K562 (cell line): ENCODE measurements around the gene MCAT. TPM values are rescaled to one million over a fixed set of nuclear protein-coding genes. Genes with fewer than 3 reads are reported as not detected.

Experiments used
- ATAC-seq: fragments of 200-7000 bp; cut with Tn5 transposase; 3 replicates; pipeline ENCODE4 v1.9.1; 2020; ENCODE audit warnings: moderate library complexity
- BruUV-seq: library from RNA; stranded (reverse); fragments of 400-500 nt; replicated peaks from 2 replicates; lab custom pipeline; 2021; lab: Mats Ljungman, UMichigan
- CTCF ChIA-PET: fragments of 300-600 bp; formaldehyde crosslinking; extraction: SDS; loops from one replicate; lab custom pipeline; 2021; ENCODE audit warnings: low intra/inter-chr PET ratio; lab: Yijun Ruan, JAX
- POLR2A ChIA-PET: fragments of 300-600, 350-650 bp; sonication (Branson Sonifier 250); formaldehyde crosslinking; extraction: SDS; loops from one replicate; lab custom pipeline; 2021; ENCODE audit warnings: antibody characterized with exemption, inconsistent platforms; lab: Yijun Ruan, JAX
- DNase-seq, 4 experiments: peaks; one replicate each; pipeline versions ENCODE4 v3.0.0 to v3.0.0-alpha.2; 2011 to 2018; ENCODE audit warnings: low spot score in 3 of 4, mixed read lengths in 3 of 4; ENCODE audit errors: extremely low read depth in 1 of 4
- FAIRE-seq: peaks from 2 replicates; lab custom pipeline; 2011; peaks lifted over from hg19 to GRCh38; lab: Jason Lieb, UNC
- H2AFZ ChIP-seq: 2 replicates; pipeline ENCODE4 v1.6.0; 2011; ENCODE audit warnings: low read depth, low read length, control low read depth, inconsistent platforms
- H3K27ac ChIP-seq: fragments of 200-600 bp; 3 replicates; pipeline ENCODE4 v1.8.0; 2011; ENCODE audit warnings: low read depth, mild to moderate bottlenecking, control low read depth, inconsistent platforms, low read length, moderate library complexity, mixed read lengths; ENCODE audit errors: extremely low read depth
- H3K27me3 ChIP-seq, 2 experiments: fragments of 300-600 bp in 1 of 2; 2 replicates in 1 of 2; 3 replicates in 1 of 2; pipeline versions ENCODE4 v1.6.0 to v1.8.0; 2011; ENCODE audit warnings: inconsistent platforms in 2 of 2, low read length in 2 of 2, mild to moderate bottlenecking in 1 of 2, mixed read lengths in 1 of 2, moderate library complexity in 1 of 2; ENCODE audit not compliant: control insufficient read depth in 2 of 2, insufficient read depth in 2 of 2
- H3K36me3 ChIP-seq: fragments of 300-600 bp; 3 replicates; pipeline ENCODE4 v1.8.0; 2011; ENCODE audit warnings: mild to moderate bottlenecking, low read length, inconsistent platforms; ENCODE audit not compliant: control insufficient read depth, insufficient read depth
- H3K4me1 ChIP-seq, 2 experiments: fragments of 200-600 bp in 1 of 2; replicated peaks in 1 of 2; 2 replicates in 1 of 2; 3 replicates in 1 of 2; pipeline versions ENCODE4 v1.5.1 to v1.8.0; 2011; ENCODE audit warnings: inconsistent platforms in 2 of 2, low read length in 2 of 2, mild to moderate bottlenecking in 1 of 2, mixed read lengths in 1 of 2, moderate library complexity in 1 of 2; ENCODE audit not compliant: control insufficient read depth in 2 of 2, insufficient read depth in 2 of 2
- H3K4me2 ChIP-seq: 2 replicates; pipeline ENCODE4 v1.6.1; 2011; ENCODE audit warnings: low read length, control low read depth, inconsistent platforms, mixed read lengths; ENCODE audit not compliant: insufficient read depth
- H3K4me3 ChIP-seq: fragments of 200-600 bp; sonication (generic), shearing (Covaris generic); 2 replicates; pipeline ENCODE4 v1.5.1; 2016; ENCODE audit warnings: control low read depth, inconsistent platforms
- H3K79me2 ChIP-seq: fragments of 200-600 bp; 3 replicates; pipeline ENCODE4 v1.8.0; 2011; ENCODE audit warnings: low read length, inconsistent platforms; ENCODE audit not compliant: control insufficient read depth, insufficient read depth
- H3K9ac ChIP-seq, 2 experiments: 2 replicates each; pipeline versions ENCODE4 v1.6.0 to v1.6.1; 2011; ENCODE audit warnings: low read depth in 2 of 2, low read length in 2 of 2, control low read depth in 1 of 2, inconsistent platforms in 1 of 2, mild to moderate bottlenecking in 1 of 2, mixed read lengths in 1 of 2; ENCODE audit not compliant: insufficient read depth in 1 of 2
- H3K9me1 ChIP-seq: one replicate; pipeline ENCODE4 v1.6.0; 2011; ENCODE audit warnings: inconsistent platforms, mild to moderate bottlenecking, low read length, moderate library complexity; ENCODE audit not compliant: control insufficient read depth, insufficient read depth
- H3K9me3 ChIP-seq: replicated peaks from 2 replicates; pipeline ENCODE4 v1.5.1; 2011; ENCODE audit warnings: low read depth, low read length, inconsistent platforms; ENCODE audit not compliant: control insufficient read depth, insufficient read depth
- H4K20me1 ChIP-seq: replicated peaks from 2 replicates; pipeline ENCODE4 v1.6.1; 2011; ENCODE audit warnings: low read length, inconsistent platforms, mixed read lengths; ENCODE audit not compliant: control insufficient read depth, insufficient read depth
- CEBPG ChIP-seq, 3 experiments: fragments of 200-800 bp in 1 of 3; sonication (Bioruptor generic) in 1 of 3; sonication (generic) in 1 of 3; formaldehyde crosslinking in 1 of 3; IDR thresholded peaks in 2 of 3; conservative IDR thresholded peaks in 1 of 3; 2 replicates each; pipeline versions ENCODE4 v1.6.1 to v1.8.0; 2016 to 2022; ENCODE audit warnings: missing compliant biosample characterization in 2 of 3, missing genetic modification characterization in 2 of 3, mild to moderate bottlenecking in 1 of 3, missing genetic modification reagents in 1 of 3
- CSDE1 ChIP-seq, 2 experiments: fragments of 450-650 bp; IDR thresholded peaks; 2 replicates each; pipeline ENCODE4 v1.6.1; 2016; ENCODE audit warnings: mild to moderate bottlenecking in 1 of 2
- ESRRB ChIP-seq: fragments of 250-450 bp; sonication (Bioruptor Pico); IDR thresholded peaks from 2 replicates; pipeline ENCODE4 v1.5.0; 2020; ENCODE audit warnings: mild to moderate bottlenecking, moderate library complexity, borderline replicate concordance
- EZH2 ChIP-seq: IDR thresholded peaks from 2 replicates; pipeline ENCODE4 v1.6.1; 2012; ENCODE audit warnings: low read depth, mild to moderate bottlenecking, inconsistent platforms, low read length, borderline replicate concordance
- HDAC2 ChIP-seq: fragments of 450-650 bp; IDR thresholded peaks from 2 replicates; pipeline ENCODE4 v1.6.1; 2016; ENCODE audit warnings: mild to moderate bottlenecking
- RBM14 ChIP-seq: fragments of 200-400 bp; formaldehyde crosslinking; IDR thresholded peaks from 2 replicates; pipeline ENCODE4 v1.6.1; 2018; ENCODE audit warnings: low read depth, mild to moderate bottlenecking, low read length, moderate library complexity, borderline replicate concordance; ENCODE audit not compliant: insufficient read depth
- SRF ChIP-seq, 2 experiments: fragments of 250-450, 450-650 bp in 1 of 2; sonication (Bioruptor Pico) in 1 of 2; sonication (generic) in 1 of 2; formaldehyde crosslinking; IDR thresholded peaks; 2 replicates each; pipeline versions ENCODE4 v1.5.0 to v1.5.1; 2020 to 2022; ENCODE audit warnings: mild to moderate bottlenecking in 1 of 2, missing genetic modification reagents in 1 of 2
- TEAD4 ChIP-seq, 2 experiments: sonication (generic) in 1 of 2; formaldehyde crosslinking in 1 of 2; IDR thresholded peaks; 2 replicates each; pipeline versions ENCODE4 v1.6.1 to v1.8.0; 2012 to 2022; ENCODE audit warnings: borderline replicate concordance in 1 of 2, inconsistent platforms in 1 of 2, low read length in 1 of 2, mild to moderate bottlenecking in 1 of 2, missing genetic modification reagents in 1 of 2
- TSC22D4 ChIP-seq: fragments of 450-650 bp; IDR thresholded peaks from 2 replicates; pipeline ENCODE4 v1.6.1; 2016; ENCODE audit warnings: missing genetic modification characterization, missing biosample characterization, control low read depth
- ZFP1 ChIP-seq: fragments of 450-650 bp; formaldehyde crosslinking; IDR thresholded peaks from 2 replicates; pipeline ENCODE4 v1.4.0; 2020; ENCODE audit warnings: mild to moderate bottlenecking, mixed read lengths
- ZKSCAN3 ChIP-seq: fragments of 250-450 bp; sonication (Bioruptor Pico); IDR thresholded peaks from 2 replicates; pipeline ENCODE4 v1.4.0; 2020
- ZNF165 ChIP-seq: fragments of 250-450 bp; sonication (Bioruptor Pico); IDR thresholded peaks from 2 replicates; pipeline ENCODE4 v1.4.0; 2020; ENCODE audit warnings: borderline replicate concordance
- WGBS: fragments of 100-300 bp; shearing (Covaris generic); methylation state at CpG from one replicate; pipeline ENCODE4 v1.1.6; 2016; ENCODE audit warnings: low coverage, mixed read lengths; ENCODE audit not compliant: insufficient coverage; ENCODE audit errors: missing lambda C conversion rate; 5-methylcytosine and 5-hydroxymethylcytosine counted together
- in situ Hi-C: fragments of 300-500 bp; cut with MboI; formaldehyde crosslinking; loops from 4 replicates; pipeline ENCODE4 v1.15.0; 2018; ENCODE audit warnings: inconsistent platforms, mixed read lengths
- intact Hi-C: fragments of 100-400 bp; cut with micrococcal nuclease; formaldehyde crosslinking; loops from 2 replicates; pipeline ENCODE4 v1.14.2; 2022
- polyA plus RNA-seq, 8 experiments: library from polyadenylated mRNA; depleted of rRNA in 4 of 8; stranded (reverse) in 5 of 8; unstranded in 3 of 8; fragments of >200 nt; fragmentation: Nextera tagmentation in 2 of 8; fragmentation: Illumina TruSeq in 1 of 8; extraction: Ambion mirVana in 2 of 8; extraction: Trizol in 1 of 8; gene quantifications; 2 replicates each; pipeline versions ENCODE4 v1.2.1 to v1.2.3, GENCODE V29; 2011 to 2014; ENCODE audit warnings: inconsistent platforms in 1 of 8, missing spikeins in 1 of 8
- total RNA-seq, 7 experiments: library from RNA; depleted of rRNA in 6 of 7; stranded (reverse); fragments of >200 nt in 6 of 7; fragmentation: Illumina TruSeq in 2 of 7; extraction: Trizol in 2 of 7; gene quantifications; 2 replicates each; pipeline versions ENCODE4 v1.2.1 to v1.2.3, GENCODE V29; 2011 to 2021; ENCODE audit warnings: low replicate concordance in 1 of 7
- TF ChIP-seq, protein P1 (sequence below): sonication (generic); formaldehyde crosslinking; IDR thresholded peaks from 2 replicates; pipeline ENCODE4 v1.8.1; 2023; ENCODE audit warnings: mild to moderate bottlenecking, missing genetic modification reagents, moderate library complexity
- TF ChIP-seq, protein P2 (sequence below): fragments of 200-800 bp; sonication (Bioruptor generic); IDR thresholded peaks from 2 replicates; pipeline ENCODE4 v1.6.1; 2017; ENCODE audit warnings: missing genetic modification characterization, missing compliant biosample characterization

The MCAT gene
- total and polyA plus RNA-seq, 9 of the 15 experiments (the other 6 are each of a cell fraction or from before 2014, with no cell fraction given) = 3.3 to 27.8 (median 13.9) TPM

GRCh38 chr22:43153899-43154298 lies 10.7 kb upstream of the MCAT start:
- H2AFZ ChIP-seq = no peak overlapping the region
- peaks cover 31% of the 10 kb centered on the region for H3K79me2 ChIP-seq
- WGBS = 71% methylated on average over 9 of the region's 9 CpGs
- 0 out of 2 replicates have a peak, but pooled peaks cover 3% of the 10 kb centered on the region for H4K20me1 ChIP-seq
- no peaks in the 10 kb centered on the region for H3K9me1 ChIP-seq
- no peak overlapping the region for H3K27ac ChIP-seq
- no peak overlapping the region for H3K4me3 ChIP-seq
- H3K4me2 ChIP-seq = no peak overlapping the region
- CTCF ChIA-PET = no interaction called here
- no peaks in the 10 kb centered on the region for H3K27me3 ChIP-seq
- no peak for DNase-seq
- peaks cover 0 to 44% of the 10 kb centered on the region in 2 experiments; a peak in 3 of 5 replicates for H3K4me1 ChIP-seq
- TF ChIP-seq, protein P1, sequence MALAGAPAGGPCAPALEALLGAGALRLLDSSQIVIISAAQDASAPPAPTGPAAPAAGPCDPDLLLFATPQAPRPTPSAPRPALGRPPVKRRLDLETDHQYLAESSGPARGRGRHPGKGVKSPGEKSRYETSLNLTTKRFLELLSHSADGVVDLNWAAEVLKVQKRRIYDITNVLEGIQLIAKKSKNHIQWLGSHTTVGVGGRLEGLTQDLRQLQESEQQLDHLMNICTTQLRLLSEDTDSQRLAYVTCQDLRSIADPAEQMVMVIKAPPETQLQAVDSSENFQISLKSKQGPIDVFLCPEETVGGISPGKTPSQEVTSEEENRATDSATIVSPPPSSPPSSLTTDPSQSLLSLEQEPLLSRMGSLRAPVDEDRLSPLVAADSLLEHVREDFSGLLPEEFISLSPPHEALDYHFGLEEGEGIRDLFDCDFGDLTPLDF (CRISPR knock-in tag) = no peak
- no peak for TF ChIP-seq ZNF165
- TF ChIP-seq ESRRB = no peak
- no peak for TF ChIP-seq ZKSCAN3
- no peak for TF ChIP-seq CEBPG (CRISPR knock-in tag; IDR thresholded peaks at IDR 0.05)
- no peak for TF ChIP-seq CEBPG (tag; conservative IDR thresholded peaks at IDR 0.05 in 1 of 2, IDR thresholded peaks at IDR 0.05 in 1 of 2)
- no peak for TF ChIP-seq HDAC2
- TF ChIP-seq EZH2 = no peak
- no peak for TF ChIP-seq TSC22D4 (tag)
- no peak for TF ChIP-seq CSDE1 (IDR thresholded peaks at IDR 0.05)
- TF ChIP-seq RBM14 = no peak
- TF ChIP-seq, protein P2, sequence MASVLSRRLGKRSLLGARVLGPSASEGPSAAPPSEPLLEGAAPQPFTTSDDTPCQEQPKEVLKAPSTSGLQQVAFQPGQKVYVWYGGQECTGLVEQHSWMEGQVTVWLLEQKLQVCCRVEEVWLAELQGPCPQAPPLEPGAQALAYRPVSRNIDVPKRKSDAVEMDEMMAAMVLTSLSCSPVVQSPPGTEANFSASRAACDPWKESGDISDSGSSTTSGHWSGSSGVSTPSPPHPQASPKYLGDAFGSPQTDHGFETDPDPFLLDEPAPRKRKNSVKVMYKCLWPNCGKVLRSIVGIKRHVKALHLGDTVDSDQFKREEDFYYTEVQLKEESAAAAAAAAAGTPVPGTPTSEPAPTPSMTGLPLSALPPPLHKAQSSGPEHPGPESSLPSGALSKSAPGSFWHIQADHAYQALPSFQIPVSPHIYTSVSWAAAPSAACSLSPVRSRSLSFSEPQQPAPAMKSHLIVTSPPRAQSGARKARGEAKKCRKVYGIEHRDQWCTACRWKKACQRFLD (CRISPR knock-in tag) = no peak
- no peak for TF ChIP-seq TEAD4 (IDR thresholded peaks at IDR 0.05; ENCODE audit: low read length)
- TF ChIP-seq TEAD4 (CRISPR knock-in tag; IDR thresholded peaks at IDR 0.05; ENCODE audit: borderline replicate concordance) = no peak
- TF ChIP-seq SRF (CRISPR knock-in tag; IDR thresholded peaks at IDR 0.05) = no peak
- no peak for TF ChIP-seq ZFP1 (CRISPR knock-in tag)
- TF ChIP-seq, all 486 proteins: peak for 0
- no peaks in the 10 kb centered on the region for H3K9me3 ChIP-seq
- ATAC-seq (no peak), FAIRE-seq (no peak)
- in situ Hi-C loops = no loop called here
- intact Hi-C loops = no loop called here
- POLR2A ChIA-PET = interaction anchor here (0.7 kb wide), 1 partner anchor 412 kb away, joined by 3 read pairs; no protein-coding TSS in a partner anchor
- BruUV-seq = no TSS peak
- H3K36me3 ChIP-seq = no peaks in the 10 kb centered on the region
- H3K9ac ChIP-seq = no peak overlapping the region
